ENCODE data around the gene IRS4. TPM values are rescaled to one million over a fixed set of nuclear protein-coding genes. Genes with fewer than 3 reads are reported as not detected.

Gene IRS4
- total and polyA plus RNA-seq, 2 donors from 2014 or later, result not detected

DNA sequence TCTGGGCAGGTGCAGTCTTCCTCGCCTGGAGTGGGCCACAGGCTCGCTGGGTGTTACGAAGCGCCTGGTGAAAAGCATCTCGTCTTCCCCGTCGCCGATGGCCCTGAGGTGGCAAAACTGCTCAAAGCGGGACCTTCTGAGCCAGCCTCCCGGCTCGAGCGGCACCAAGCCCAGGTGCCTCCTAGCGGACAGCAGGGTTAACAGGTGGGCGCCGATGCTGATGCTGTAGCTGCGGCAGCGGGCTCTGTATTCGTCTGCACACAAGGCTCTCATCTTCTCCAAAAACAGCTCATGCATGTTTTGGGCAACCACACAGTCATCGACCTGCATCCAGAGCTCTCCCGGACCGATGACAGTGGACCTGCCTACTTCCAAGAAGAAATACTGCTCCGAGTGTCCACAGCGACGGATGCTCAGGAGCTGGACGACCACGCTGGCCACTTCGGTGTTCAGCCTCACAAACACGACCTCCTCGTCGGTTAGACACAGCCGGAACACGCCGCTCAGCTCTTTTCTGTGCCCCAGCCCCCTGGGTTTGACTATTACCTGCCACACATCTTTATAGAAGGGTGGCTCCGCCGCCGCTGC is 1.2 kb downstream of the IRS4 start:
- H3K4me3 ChIP-seq (ENCODE audit: low read length in 3 of 3), result peak overlapping the region in 1 of 3 donors; percentile 26
- H3K9me3 ChIP-seq (ENCODE audit: control insufficient read depth in 2 of 3, insufficient read depth in 1 of 3, low read length in 3 of 3), result no peaks in the 10 kb centered on the region
- no peak overlapping the region for H3K9ac ChIP-seq (ENCODE audit: low read length in 3 of 3)
- intact Hi-C loops (cut with DNase I), result no loop called here
- DNase-seq (peak; percentile 22 to 69 (median 32)), FAIRE-seq (no peak)
- H3K27me3 ChIP-seq (ENCODE audit: control insufficient read depth, insufficient read depth, low read length), result peaks cover 39% of the 10 kb centered on the region
- TF ChIP-seq, protein P1, sequence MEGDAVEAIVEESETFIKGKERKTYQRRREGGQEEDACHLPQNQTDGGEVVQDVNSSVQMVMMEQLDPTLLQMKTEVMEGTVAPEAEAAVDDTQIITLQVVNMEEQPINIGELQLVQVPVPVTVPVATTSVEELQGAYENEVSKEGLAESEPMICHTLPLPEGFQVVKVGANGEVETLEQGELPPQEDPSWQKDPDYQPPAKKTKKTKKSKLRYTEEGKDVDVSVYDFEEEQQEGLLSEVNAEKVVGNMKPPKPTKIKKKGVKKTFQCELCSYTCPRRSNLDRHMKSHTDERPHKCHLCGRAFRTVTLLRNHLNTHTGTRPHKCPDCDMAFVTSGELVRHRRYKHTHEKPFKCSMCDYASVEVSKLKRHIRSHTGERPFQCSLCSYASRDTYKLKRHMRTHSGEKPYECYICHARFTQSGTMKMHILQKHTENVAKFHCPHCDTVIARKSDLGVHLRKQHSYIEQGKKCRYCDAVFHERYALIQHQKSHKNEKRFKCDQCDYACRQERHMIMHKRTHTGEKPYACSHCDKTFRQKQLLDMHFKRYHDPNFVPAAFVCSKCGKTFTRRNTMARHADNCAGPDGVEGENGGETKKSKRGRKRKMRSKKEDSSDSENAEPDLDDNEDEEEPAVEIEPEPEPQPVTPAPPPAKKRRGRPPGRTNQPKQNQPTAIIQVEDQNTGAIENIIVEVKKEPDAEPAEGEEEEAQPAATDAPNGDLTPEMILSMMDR (IDR thresholded peaks at IDR 0.05; ENCODE audit: borderline replicate concordance, extremely low read depth, insufficient read depth), result no peak
- no peak overlapping the region for H3K27ac ChIP-seq (ENCODE audit: low read depth in 2 of 2, low read length in 2 of 2)
- no peaks in the 10 kb centered on the region for H3K36me3 ChIP-seq (ENCODE audit: control insufficient read depth in 2 of 3, insufficient read depth in 3 of 3, low read length in 3 of 3)
- H3K4me1 ChIP-seq (ENCODE audit: control insufficient read depth in 2 of 3, insufficient read depth in 2 of 3, low read depth in 1 of 3, low read length in 3 of 3), result no peaks in the 10 kb centered on the region

DNA sequence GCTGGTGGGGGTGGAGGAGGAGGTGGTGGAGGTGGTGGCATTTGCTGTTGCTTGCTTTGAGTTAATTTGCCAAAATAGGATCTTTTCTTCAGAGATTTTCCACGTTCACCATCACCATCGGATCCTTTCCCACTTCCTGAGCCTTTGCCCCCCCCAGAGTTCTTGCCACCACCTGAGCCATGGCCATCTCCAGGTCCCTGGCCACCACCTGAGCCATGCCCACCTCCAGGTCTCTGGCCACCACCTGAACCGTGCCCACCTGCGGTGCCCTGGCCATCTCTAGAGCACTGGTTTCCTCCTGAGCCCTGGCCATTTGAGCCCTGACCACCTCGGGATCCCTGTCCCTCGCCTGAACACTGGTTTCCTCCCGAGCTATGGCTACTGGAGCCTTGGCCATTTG is 1.9 kb downstream of the IRS4 start:
- Histone ChIP-seq H3K36me3 (ENCODE audit: control insufficient read depth in 2 of 3, insufficient read depth in 3 of 3, low read length in 3 of 3) (no peaks in the 10 kb centered on the region), H3K9me3 (ENCODE audit: control insufficient read depth in 2 of 3, insufficient read depth in 1 of 3, low read length in 3 of 3) (no peaks in the 10 kb centered on the region), H3K4me1 (ENCODE audit: control insufficient read depth in 2 of 3, insufficient read depth in 2 of 3, low read depth in 1 of 3, low read length in 3 of 3) (no peaks in the 10 kb centered on the region), H3K27me3 (ENCODE audit: control insufficient read depth, insufficient read depth, low read length) (peaks cover 37% of the 10 kb centered on the region), H3K27ac (ENCODE audit: low read depth in 2 of 2, low read length in 2 of 2) (no peak overlapping the region), H3K9ac (ENCODE audit: low read length in 3 of 3) (no peak overlapping the region), H3K4me3 (ENCODE audit: low read length in 3 of 3) (no peak overlapping the region)
- TF ChIP-seq, protein P1 (IDR thresholded peaks at IDR 0.05; ENCODE audit: borderline replicate concordance, extremely low read depth, insufficient read depth), result no peak
- intact Hi-C loops (cut with DNase I), result no loop called here
- FAIRE-seq (no peak), DNase-seq (peak in 1 of 5 donors; percentile 28)

DNA sequence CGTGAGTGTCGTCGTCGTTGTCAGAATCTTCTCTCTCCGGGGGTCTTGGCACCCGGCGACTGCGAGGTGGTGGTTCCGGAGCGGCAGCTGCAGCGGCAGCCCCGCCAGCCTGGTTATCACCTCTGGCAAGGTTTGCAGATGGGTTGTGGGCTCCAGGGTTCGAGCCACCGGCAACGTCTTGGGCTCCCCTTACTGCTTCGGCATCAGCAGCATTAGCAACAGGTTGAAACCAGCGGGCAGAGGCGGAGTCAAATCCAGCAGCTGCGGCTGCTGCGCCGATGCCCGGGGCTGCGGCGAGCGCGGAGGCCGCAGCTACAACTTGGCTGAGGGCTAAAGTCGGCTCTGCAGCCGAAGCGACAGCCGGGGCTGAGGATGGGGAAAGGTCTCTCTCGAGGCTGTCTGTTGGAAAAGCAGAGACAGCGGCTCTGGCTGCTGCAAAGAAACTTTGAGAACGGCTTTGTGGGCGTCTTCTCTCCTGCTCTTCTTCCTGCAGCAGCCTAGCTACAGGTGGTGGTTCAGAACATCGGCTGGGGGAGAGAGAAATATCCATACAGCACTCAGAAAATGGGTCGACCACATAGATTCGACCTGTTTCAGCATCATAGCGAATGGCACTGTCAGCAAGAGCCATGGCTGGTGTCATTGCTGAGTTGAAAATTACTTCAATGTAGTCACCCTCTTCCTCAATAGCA is 3.6 kb downstream of the IRS4 start:
- Histone ChIP-seq H3K4me1 (ENCODE audit: control insufficient read depth in 2 of 3, insufficient read depth in 2 of 3, low read depth in 1 of 3, low read length in 3 of 3) (no peaks in the 10 kb centered on the region), H3K9me3 (ENCODE audit: control insufficient read depth in 2 of 3, insufficient read depth in 1 of 3, low read length in 3 of 3) (no peaks in the 10 kb centered on the region), H3K9ac (ENCODE audit: low read length in 3 of 3) (no peak overlapping the region), H3K36me3 (ENCODE audit: control insufficient read depth in 2 of 3, insufficient read depth in 3 of 3, low read length in 3 of 3) (no peaks in the 10 kb centered on the region), H3K27me3 (ENCODE audit: control insufficient read depth, insufficient read depth, low read length) (peaks cover 34% of the 10 kb centered on the region), H3K4me3 (ENCODE audit: low read length in 3 of 3) (peak overlapping the region in 1 of 3 donors; percentile 36), H3K27ac (ENCODE audit: low read depth in 2 of 2, low read length in 2 of 2) (no peak overlapping the region)
- intact Hi-C loops (cut with DNase I), result no loop called here
- TF ChIP-seq, protein P1 (IDR thresholded peaks at IDR 0.05; ENCODE audit: borderline replicate concordance, extremely low read depth, insufficient read depth), result no peak
- no peak for FAIRE-seq
- peak; percentile 29 to 48 (median 41) for DNase-seq

All from kidney (tissue), 14 donors.